Measurements from ENCODE around the gene MED20.

GRCh38 chr6:41892921-41893564, 27.9 kb downstream of the MED20 start:
- TF ChIP-seq TAF1 (IDR thresholded peaks at IDR 0.05; ENCODE audit: borderline replicate concordance, low read depth, low read length) (no peak), POLR2A (IDR thresholded peaks at IDR 0.05; ENCODE audit: low read depth, low read length) (no peak)

All from GM12892 (cell line).